DOHH2 (cell line): ENCODE data around the gene DCAF10.

ENCODE experiments used
- H3F3A ChIP-seq: fragments of 200-600 bp; sonication (generic), shearing (Covaris generic); 2 replicates; pipeline ENCODE4 v1.6.0; 2016; ENCODE audit warnings: antibody characterized with exemption, mild to moderate bottlenecking; ENCODE audit not compliant: control insufficient read depth, insufficient read depth
- H3K27ac ChIP-seq: fragments of 200-600 bp; sonication (generic); 2 replicates; pipeline ENCODE4 v1.5.1; 2014; ENCODE audit warnings: low read depth, mild to moderate bottlenecking, low read length, moderate library complexity
- H3K27me3 ChIP-seq: fragments of 200-600 bp; sonication (generic); 2 replicates; pipeline ENCODE4 v1.6.1; 2014; ENCODE audit warnings: mild to moderate bottlenecking, low read length, mixed read lengths; ENCODE audit not compliant: control insufficient read depth
- H3K36me3 ChIP-seq: fragments of 200-600 bp; sonication (generic); 2 replicates; pipeline ENCODE4 v1.6.1; 2014; ENCODE audit warnings: mild to moderate bottlenecking, low read length, moderate library complexity, mixed read lengths; ENCODE audit not compliant: control insufficient read depth
- H3K4me1 ChIP-seq: fragments of 200-600 bp; sonication (generic); 2 replicates; pipeline ENCODE4 v1.6.1; 2014; ENCODE audit warnings: mild to moderate bottlenecking, low read length, mixed read lengths; ENCODE audit not compliant: control insufficient read depth
- H3K4me2 ChIP-seq: fragments of 200-600 bp; sonication (generic); 2 replicates; pipeline ENCODE4 v1.6.0; 2014; ENCODE audit warnings: mild to moderate bottlenecking, low read length, moderate library complexity
- H3K4me3 ChIP-seq: fragments of 200-600 bp; sonication (generic); 2 replicates; pipeline ENCODE4 v1.5.1; 2014; ENCODE audit warnings: mild to moderate bottlenecking, low read length, mixed read lengths
- H3K79me2 ChIP-seq: fragments of 200-600 bp; sonication (generic); 2 replicates; pipeline ENCODE4 v1.6.1; 2014; ENCODE audit warnings: mild to moderate bottlenecking, low read length, mixed read lengths; ENCODE audit not compliant: control insufficient read depth
- H3K9me2 ChIP-seq: fragments of 200-600 bp; sonication (generic); replicated peaks from 2 replicates; pipeline ENCODE4 v1.6.1; 2014; ENCODE audit warnings: mild to moderate bottlenecking, low read length, mixed read lengths; ENCODE audit not compliant: control insufficient read depth
- H3K9me3 ChIP-seq: fragments of 200-600 bp; sonication (generic); 2 replicates; pipeline ENCODE4 v1.6.1; 2014; ENCODE audit warnings: antibody characterized with exemption, low read length, mixed read lengths; ENCODE audit not compliant: control insufficient read depth, insufficient read depth
- H4K20me1 ChIP-seq: fragments of 200-600 bp; sonication (generic); 2 replicates; pipeline ENCODE4 v1.6.0; 2014; ENCODE audit warnings: low read depth, mild to moderate bottlenecking, antibody characterized with exemption, low read length, moderate library complexity; ENCODE audit not compliant: control insufficient read depth, insufficient read depth
- CTCF ChIP-seq: fragments of 200-600 bp; sonication (generic); IDR thresholded peaks from one replicate; pipeline ENCODE4 v1.5.1; 2014; ENCODE audit warnings: antibody characterized with exemption, mild to moderate bottlenecking, low read depth, low read length; ENCODE audit not compliant: poor library complexity, severe bottlenecking
- EZH2phosphoT487 ChIP-seq: fragments of 200-600 bp; sonication (generic); IDR thresholded peaks from 2 replicates; pipeline ENCODE4 v1.6.1; 2017; ENCODE audit warnings: borderline replicate concordance, mild to moderate bottlenecking, antibody characterized with exemption, low read length, moderate library complexity, mixed read lengths

Gene DCAF10

DNA sequence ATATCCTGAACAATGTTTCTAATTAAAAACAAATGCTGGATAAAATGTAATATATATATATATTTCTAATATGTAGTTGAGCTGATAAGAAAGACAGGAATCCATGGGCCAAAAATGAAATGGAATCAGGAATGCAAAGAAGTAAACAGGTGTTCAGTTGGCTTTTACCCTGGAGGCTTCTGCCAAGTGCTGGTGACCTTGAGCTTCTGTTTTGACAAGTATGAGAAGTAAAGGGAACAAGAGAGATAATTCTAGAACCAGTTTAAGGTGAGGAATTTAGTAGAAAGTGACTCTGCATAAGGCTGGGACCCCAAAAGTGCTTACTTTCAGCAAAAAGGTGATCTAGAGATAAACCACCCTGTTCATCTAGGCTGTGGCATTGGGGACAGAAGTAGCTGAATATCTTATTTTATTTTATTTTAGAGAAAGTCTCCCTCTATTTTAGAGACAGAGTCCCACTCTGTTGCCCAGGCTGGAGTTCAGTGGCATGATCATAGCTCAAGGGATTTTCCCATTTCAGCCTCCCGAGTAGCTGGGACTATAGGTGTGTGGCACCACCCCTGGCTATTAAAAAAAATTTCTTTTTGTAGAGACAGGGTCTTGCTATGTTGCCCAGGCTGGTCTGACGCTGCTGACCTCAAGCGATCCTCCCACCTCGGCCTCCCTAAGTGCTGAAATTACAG, 27.0 kb downstream of the DCAF10 start:
- TF ChIP-seq CTCF, result no peak
- no peak for TF ChIP-seq EZH2phosphoT487
- H4K20me1 ChIP-seq, result no peaks in the 10 kb centered on the region
- no peaks in the 10 kb centered on the region for H3K27me3 ChIP-seq
- H3K9me2 ChIP-seq, result no peaks in the 10 kb centered on the region
- H3K36me3 ChIP-seq, result peaks cover 30% of the 10 kb centered on the region
- no peak overlapping the region for H3K4me3 ChIP-seq
- H3K4me1 ChIP-seq, result no peaks in the 10 kb centered on the region
- no peak overlapping the region for H3K4me2 ChIP-seq
- no peak overlapping the region for H3K27ac ChIP-seq
- no peaks in the 10 kb centered on the region for H3F3A ChIP-seq
- no peaks in the 10 kb centered on the region; the same call in 1 of the 2 replicates for H3K79me2 ChIP-seq
- no peaks in the 10 kb centered on the region for H3K9me3 ChIP-seq

DNA sequence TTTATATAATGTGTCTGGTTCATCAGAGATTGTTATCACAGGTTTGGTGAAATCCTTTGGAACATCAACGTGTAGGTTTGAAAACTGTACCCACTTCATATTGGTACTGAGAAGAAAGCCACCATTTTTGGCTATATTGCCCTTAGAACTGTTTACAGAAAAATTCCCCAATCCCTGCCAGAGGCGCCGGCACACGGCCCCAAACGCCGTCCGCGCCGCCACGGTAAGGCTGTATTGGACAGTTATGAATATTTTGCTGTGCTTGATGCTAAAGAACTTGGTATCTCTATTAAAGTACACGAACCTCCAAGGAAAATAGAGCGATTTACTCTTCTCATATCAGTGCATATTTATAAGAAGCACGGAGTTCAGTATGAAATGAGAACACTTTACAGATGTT, 35.2 kb downstream of the DCAF10 start:
- no peaks in the 10 kb centered on the region for H3K27me3 ChIP-seq
- no peaks in the 10 kb centered on the region for H4K20me1 ChIP-seq
- no peaks in the 10 kb centered on the region for H3K4me1 ChIP-seq
- peaks cover 6% of the 10 kb centered on the region; the same call in 1 of the 2 replicates for H3K36me3 ChIP-seq
- no peaks in the 10 kb centered on the region for H3K9me3 ChIP-seq
- H3K4me3 ChIP-seq, result no peak overlapping the region
- H3F3A ChIP-seq, result no peaks in the 10 kb centered on the region
- H3K9me2 ChIP-seq, result no peaks in the 10 kb centered on the region
- no peak overlapping the region for H3K4me2 ChIP-seq
- H3K79me2 ChIP-seq, result no peaks in the 10 kb centered on the region; the same call in 1 of the 2 replicates
- H3K27ac ChIP-seq, result no peak overlapping the region
- no peak for TF ChIP-seq CTCF
- TF ChIP-seq EZH2phosphoT487, result no peak

GRCh38 chr9:37836386-37836785, 35.8 kb downstream of the DCAF10 start:
- Histone ChIP-seq H3F3A (no peaks in the 10 kb centered on the region), H3K79me2 (no peaks in the 10 kb centered on the region; the same call in 1 of the 2 replicates), H3K4me3 (no peak overlapping the region), H3K9me2 (no peaks in the 10 kb centered on the region), H3K9me3 (no peaks in the 10 kb centered on the region), H4K20me1 (no peaks in the 10 kb centered on the region), H3K36me3 (peaks cover 6% of the 10 kb centered on the region; the same call in 1 of the 2 replicates), H3K4me1 (no peaks in the 10 kb centered on the region), H3K27me3 (no peaks in the 10 kb centered on the region), H3K4me2 (no peak overlapping the region), H3K27ac (no peak overlapping the region)
- no peak for TF ChIP-seq EZH2phosphoT487
- no peak for TF ChIP-seq CTCF
